ENCODE data around the gene MACROD2. TPM values are rescaled to one million over a fixed set of nuclear protein-coding genes. Genes with fewer than 3 reads are reported as not detected.

MACROD2 gene
- total and polyA plus RNA-seq, 2 experiments from 2014 or later = 2.8 to 4.3 TPM

DNA sequence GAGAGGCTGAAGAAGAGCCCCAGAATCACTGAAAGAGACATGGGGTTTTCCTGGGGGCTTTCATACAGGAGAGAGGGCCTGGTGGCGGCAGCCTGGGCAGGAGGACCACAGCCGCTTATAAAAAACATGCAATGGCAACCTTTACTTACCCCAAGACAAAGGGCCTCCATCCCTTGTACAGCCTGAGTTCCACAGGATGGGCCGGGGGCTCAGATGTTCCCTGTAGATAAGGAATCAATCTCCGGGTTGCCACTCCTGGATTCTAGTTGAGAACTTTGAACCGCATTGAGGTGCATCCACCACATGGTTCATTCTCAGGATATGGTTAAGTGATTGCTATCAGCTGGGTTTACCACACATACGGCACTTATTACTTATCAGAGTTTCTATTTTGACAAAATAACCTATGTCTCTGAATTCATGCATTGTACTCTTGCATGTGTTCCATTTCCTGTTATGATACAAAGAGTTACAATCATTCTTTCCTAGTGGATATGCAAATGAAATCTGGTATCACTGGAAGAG lies 1900.3 kb downstream of the MACROD2 start:
- Histone ChIP-seq H3K79me2 (replicated peaks; ENCODE audit: insufficient read depth) (no peaks in the 10 kb centered on the region), H3K36me3 (ENCODE audit: insufficient read depth) (no peaks in the 10 kb centered on the region), H3K4me2 (no peak overlapping the region), H3K9me2 (ENCODE audit: insufficient read depth) (no peaks in the 10 kb centered on the region), H2AFZ (no peak overlapping the region), H3K27ac (ENCODE audit: low read depth) (no peak overlapping the region), H3F3A (replicated peaks; ENCODE audit: low read depth) (no peaks in the 10 kb centered on the region), H3K27me3 (ENCODE audit: insufficient read depth) (no peaks in the 10 kb centered on the region), H3K4me3 (no peak overlapping the region), H3K4me1 (ENCODE audit: insufficient read depth) (no peaks in the 10 kb centered on the region), H4K20me1 (replicated peaks; ENCODE audit: insufficient read depth) (no peaks in the 10 kb centered on the region)
- TF ChIP-seq NANOG (IDR thresholded peaks at IDR 0.05; ENCODE audit: borderline replicate concordance) (no peak), STAT1 (IDR thresholded peaks at IDR 0.05; ENCODE audit: unreplicated experiment) (no peak), REST (IDR thresholded peaks at IDR 0.05; ENCODE audit: unreplicated experiment) (no peak), CTCF (conservative IDR thresholded peaks at IDR 0.05; ENCODE audit: low read depth in 2 of 2) (no peak), EZH2 (IDR thresholded peaks at IDR 0.05; ENCODE audit: low read depth, unreplicated experiment) (no peak), EZH2phosphoT487 (IDR thresholded peaks at IDR 0.05; ENCODE audit: unreplicated experiment) (no peak), POLR2AphosphoS5 (IDR thresholded peaks at IDR 0.05; ENCODE audit: low read depth) (no peak), ZNF114 (CRISPR knock-in tag; IDR thresholded peaks at IDR 0.05) (no peak)
- TF ChIP-seq, protein P1, sequence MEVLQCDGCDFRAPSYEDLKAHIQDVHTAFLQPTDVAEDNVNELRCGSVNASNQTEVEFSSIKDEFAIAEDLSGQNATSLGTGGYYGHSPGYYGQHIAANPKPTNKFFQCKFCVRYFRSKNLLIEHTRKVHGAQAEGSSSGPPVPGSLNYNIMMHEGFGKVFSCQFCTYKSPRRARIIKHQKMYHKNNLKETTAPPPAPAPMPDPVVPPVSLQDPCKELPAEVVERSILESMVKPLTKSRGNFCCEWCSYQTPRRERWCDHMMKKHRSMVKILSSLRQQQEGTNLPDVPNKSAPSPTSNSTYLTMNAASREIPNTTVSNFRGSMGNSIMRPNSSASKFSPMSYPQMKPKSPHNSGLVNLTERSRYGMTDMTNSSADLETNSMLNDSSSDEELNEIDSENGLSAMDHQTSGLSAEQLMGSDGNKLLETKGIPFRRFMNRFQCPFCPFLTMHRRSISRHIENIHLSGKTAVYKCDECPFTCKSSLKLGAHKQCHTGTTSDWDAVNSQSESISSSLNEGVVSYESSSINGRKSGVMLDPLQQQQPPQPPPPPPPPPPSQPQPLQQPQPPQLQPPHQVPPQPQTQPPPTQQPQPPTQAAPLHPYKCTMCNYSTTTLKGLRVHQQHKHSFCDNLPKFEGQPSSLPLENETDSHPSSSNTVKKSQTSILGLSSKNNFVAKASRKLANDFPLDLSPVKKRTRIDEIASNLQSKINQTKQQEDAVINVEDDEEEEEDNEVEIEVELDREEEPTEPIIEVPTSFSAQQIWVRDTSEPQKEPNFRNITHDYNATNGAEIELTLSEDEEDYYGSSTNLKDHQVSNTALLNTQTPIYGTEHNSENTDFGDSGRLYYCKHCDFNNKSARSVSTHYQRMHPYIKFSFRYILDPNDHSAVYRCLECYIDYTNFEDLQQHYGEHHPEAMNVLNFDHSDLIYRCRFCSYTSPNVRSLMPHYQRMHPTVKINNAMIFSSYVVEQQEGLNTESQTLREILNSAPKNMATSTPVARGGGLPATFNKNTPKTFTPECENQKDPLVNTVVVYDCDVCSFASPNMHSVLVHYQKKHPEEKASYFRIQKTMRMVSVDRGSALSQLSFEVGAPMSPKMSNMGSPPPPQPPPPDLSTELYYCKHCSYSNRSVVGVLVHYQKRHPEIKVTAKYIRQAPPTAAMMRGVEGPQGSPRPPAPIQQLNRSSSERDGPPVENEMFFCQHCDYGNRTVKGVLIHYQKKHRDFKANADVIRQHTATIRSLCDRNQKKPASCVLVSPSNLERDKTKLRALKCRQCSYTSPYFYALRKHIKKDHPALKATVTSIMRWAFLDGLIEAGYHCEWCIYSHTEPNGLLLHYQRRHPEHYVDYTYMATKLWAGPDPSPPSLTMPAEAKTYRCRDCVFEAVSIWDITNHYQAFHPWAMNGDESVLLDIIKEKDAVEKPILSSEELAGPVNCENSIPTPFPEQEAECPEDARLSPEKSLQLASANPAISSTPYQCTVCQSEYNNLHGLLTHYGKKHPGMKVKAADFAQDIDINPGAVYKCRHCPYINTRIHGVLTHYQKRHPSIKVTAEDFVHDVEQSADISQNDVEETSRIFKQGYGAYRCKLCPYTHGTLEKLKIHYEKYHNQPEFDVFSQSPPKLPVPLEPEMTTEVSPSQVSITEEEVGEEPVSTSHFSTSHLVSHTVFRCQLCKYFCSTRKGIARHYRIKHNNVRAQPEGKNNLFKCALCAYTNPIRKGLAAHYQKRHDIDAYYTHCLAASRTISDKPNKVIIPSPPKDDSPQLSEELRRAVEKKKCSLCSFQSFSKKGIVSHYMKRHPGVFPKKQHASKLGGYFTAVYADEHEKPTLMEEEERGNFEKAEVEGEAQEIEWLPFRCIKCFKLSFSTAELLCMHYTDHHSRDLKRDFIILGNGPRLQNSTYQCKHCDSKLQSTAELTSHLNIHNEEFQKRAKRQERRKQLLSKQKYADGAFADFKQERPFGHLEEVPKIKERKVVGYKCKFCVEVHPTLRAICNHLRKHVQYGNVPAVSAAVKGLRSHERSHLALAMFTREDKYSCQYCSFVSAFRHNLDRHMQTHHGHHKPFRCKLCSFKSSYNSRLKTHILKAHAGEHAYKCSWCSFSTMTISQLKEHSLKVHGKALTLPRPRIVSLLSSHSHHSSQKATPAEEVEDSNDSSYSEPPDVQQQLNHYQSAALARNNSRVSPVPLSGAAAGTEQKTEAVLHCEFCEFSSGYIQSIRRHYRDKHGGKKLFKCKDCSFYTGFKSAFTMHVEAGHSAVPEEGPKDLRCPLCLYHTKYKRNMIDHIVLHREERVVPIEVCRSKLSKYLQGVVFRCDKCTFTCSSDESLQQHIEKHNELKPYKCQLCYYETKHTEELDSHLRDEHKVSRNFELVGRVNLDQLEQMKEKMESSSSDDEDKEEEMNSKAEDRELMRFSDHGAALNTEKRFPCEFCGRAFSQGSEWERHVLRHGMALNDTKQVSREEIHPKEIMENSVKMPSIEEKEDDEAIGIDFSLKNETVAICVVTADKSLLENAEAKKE (CRISPR knock-in tag; IDR thresholded peaks at IDR 0.05) = no peak
- TF ChIP-seq, protein P2, sequence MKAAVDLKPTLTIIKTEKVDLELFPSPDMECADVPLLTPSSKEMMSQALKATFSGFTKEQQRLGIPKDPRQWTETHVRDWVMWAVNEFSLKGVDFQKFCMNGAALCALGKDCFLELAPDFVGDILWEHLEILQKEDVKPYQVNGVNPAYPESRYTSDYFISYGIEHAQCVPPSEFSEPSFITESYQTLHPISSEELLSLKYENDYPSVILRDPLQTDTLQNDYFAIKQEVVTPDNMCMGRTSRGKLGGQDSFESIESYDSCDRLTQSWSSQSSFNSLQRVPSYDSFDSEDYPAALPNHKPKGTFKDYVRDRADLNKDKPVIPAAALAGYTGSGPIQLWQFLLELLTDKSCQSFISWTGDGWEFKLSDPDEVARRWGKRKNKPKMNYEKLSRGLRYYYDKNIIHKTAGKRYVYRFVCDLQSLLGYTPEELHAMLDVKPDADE (IDR thresholded peaks at IDR 0.05) = no peak
- ATAC-seq = no peak
- H3K4me1 Mint-ChIP-seq = peaks cover 7% of the 10 kb centered on the region
- no peaks in the 10 kb centered on the region for H3K36me3 Mint-ChIP-seq (ENCODE audit: low read depth)
- no peaks in the 10 kb centered on the region for H3K9me3 Mint-ChIP-seq
- no peak for DNase-seq (ENCODE audit: low spot score)
- H3K4me3 Mint-ChIP-seq = no peak overlapping the region
- no peaks in the 10 kb centered on the region for H3K27me3 Mint-ChIP-seq (ENCODE audit: insufficient read depth, low read depth, poor library complexity)
- no peak overlapping the region for H3K27ac Mint-ChIP-seq

All from GM23338 (cell line).